Ovary (tissue), 3 donors: ENCODE results near the gene WWOX.

Source experiments
- EP300 ChIP-seq: sonication (generic); formaldehyde crosslinking; IDR thresholded peaks from one replicate; pipeline ENCODE4 v1.6.1; 2017; ENCODE audit warnings: antibody characterized with exemption
- POLR2A ChIP-seq: fragments of 450-650 bp; IDR thresholded peaks from one replicate; pipeline ENCODE4 v1.6.1; 2017; ENCODE audit warnings: antibody characterized with exemption, mild to moderate bottlenecking, moderate library complexity
- TF ChIP-seq, protein P1 (sequence below), 3 donors: fragments of 450-650 bp in 2 of 3; fragments of 200-600 bp in 1 of 3; IDR thresholded peaks; one replicate each; pipeline versions ENCODE4 v1.5.1 to v1.8.0; 2016 to 2022; ENCODE audit warnings: antibody characterized with exemption in 3 of 3, mild to moderate bottlenecking in 1 of 3
- donor health status: DM: no; HTN: no; CAD: no.

DNA sequence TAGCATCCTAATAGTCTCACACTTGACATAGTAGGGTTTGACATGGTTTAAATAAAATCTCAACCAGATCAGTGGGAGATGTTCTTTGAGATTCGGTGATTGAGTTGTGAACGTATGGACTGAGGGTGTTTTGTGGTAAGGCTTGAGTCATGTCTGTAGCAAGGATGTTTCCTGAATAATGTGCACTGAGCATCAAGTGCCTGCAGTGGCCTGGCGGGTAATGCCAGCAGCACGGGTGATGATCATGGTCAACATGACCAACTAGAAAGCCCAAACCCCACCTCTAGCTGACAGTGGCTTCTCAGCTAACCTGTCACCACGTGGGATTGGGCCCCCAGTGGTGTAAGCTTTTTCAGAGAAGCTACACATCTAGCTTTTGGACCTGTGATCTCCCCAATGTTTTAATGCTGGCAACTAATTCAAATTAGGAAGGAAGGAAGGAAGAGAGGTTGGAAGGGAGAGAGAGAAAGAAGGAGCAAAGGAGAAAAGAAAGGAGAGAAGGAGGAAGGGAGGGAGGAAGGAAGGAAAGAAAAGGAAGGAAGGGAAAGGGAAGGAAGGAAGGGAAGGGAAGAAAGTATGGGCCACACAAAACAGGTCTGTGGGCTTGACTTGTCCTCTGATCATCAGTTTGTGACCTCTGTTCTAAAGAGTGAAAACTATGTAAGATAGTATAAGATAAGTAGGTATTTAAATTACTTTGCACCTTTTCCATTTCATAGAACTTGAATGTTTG lies 55.4 kb downstream of the WWOX start:
- TF ChIP-seq, protein P1, sequence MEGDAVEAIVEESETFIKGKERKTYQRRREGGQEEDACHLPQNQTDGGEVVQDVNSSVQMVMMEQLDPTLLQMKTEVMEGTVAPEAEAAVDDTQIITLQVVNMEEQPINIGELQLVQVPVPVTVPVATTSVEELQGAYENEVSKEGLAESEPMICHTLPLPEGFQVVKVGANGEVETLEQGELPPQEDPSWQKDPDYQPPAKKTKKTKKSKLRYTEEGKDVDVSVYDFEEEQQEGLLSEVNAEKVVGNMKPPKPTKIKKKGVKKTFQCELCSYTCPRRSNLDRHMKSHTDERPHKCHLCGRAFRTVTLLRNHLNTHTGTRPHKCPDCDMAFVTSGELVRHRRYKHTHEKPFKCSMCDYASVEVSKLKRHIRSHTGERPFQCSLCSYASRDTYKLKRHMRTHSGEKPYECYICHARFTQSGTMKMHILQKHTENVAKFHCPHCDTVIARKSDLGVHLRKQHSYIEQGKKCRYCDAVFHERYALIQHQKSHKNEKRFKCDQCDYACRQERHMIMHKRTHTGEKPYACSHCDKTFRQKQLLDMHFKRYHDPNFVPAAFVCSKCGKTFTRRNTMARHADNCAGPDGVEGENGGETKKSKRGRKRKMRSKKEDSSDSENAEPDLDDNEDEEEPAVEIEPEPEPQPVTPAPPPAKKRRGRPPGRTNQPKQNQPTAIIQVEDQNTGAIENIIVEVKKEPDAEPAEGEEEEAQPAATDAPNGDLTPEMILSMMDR (IDR thresholded peaks at IDR 0.05), result no peak
- TF ChIP-seq POLR2A (no peak), EP300 (no peak)
